ENCODE data around the gene NPAS2. TPM values are rescaled to one million over a fixed set of nuclear protein-coding genes. Genes with fewer than 3 reads are reported as not detected.

The NPAS2 gene
- total and polyA plus RNA-seq, 2 of the 8 experiments (the other 6 are each of a cell fraction or from before 2014, with no cell fraction given): 1.8 to 1.9 TPM

DNA sequence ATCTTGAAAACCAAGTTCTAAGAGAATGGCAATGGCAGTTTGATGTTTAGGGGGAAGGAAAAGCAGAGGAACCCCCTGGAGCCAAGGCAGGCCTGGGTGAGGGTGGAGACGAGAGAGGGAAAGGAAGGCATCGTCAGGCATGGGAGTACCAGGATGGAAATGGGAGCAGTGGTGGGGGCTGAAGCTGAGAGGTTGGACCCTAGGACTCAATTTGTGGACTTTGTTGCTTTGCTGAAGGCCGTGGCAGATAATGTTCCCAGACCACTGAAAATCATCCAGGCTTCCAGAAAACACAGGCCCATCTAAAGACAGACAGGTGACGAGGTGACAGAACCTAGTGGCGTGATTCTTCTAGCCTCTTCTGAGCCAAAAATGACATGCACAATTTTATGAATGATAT is 4.9 kb downstream of the NPAS2 start:
- no peak overlapping the region for H2BK120ac ChIP-seq (replicated peaks; ENCODE audit: low read depth, low read length)
- H3K23me2 ChIP-seq (ENCODE audit: low read depth, low read length): peaks cover 7% of the 10 kb centered on the region; the same call in 1 of the 2 replicates
- H3K4me2 ChIP-seq (ENCODE audit: insufficient read depth in 1 of 2, low read depth in 2 of 2, low read length in 2 of 2): no peak overlapping the region
- no peak overlapping the region for H4K8ac ChIP-seq (ENCODE audit: extremely low read depth, insufficient read depth, low read length)
- H3K56ac ChIP-seq (replicated peaks; ENCODE audit: insufficient read length, low read depth, low read length): no peak overlapping the region
- DNase-seq (ENCODE audit: low read depth in 1 of 2, low spot score in 2 of 2): no peak
- H3K27ac ChIP-seq (ENCODE audit: low read depth, low read length): no peak overlapping the region
- H3K27me3 ChIP-seq (replicated peaks in 1 of 4; ENCODE audit: control insufficient read depth in 3 of 4, extremely low read depth in 1 of 4, insufficient read depth in 3 of 4, low read length in 3 of 4): peaks cover 8 to 31% (median 21%) of the 10 kb centered on the region in 4 experiments
- no peaks in the 10 kb centered on the region for H3K79me2 ChIP-seq (ENCODE audit: control insufficient read depth in 1 of 2, insufficient read depth in 2 of 2, low read length in 2 of 2)
- H3K9me3 ChIP-seq (ENCODE audit: insufficient read depth in 2 of 2, low read depth in 1 of 2, low read length in 1 of 2): no peaks in the 10 kb centered on the region
- H3K14ac ChIP-seq (ENCODE audit: insufficient read length): no peak overlapping the region
- H4K5ac ChIP-seq (ENCODE audit: insufficient read length, low read depth, low read length): no peak overlapping the region
- H3K18ac ChIP-seq (ENCODE audit: extremely low read depth, low read length): no peak overlapping the region
- H2BK12ac ChIP-seq (ENCODE audit: low read depth, low read length): no peak overlapping the region
- H3K79me1 ChIP-seq (ENCODE audit: low read depth, low read length): no peaks in the 10 kb centered on the region
- H3K4me3 ChIP-seq (ENCODE audit: extremely low read depth in 1 of 4, insufficient read depth in 2 of 4, low read depth in 3 of 4, low read length in 4 of 4): no peak overlapping the region
- no peak overlapping the region for H2AFZ ChIP-seq (ENCODE audit: low read length)
- TF ChIP-seq ASH2L (IDR thresholded peaks at IDR 0.05; ENCODE audit: low read length): no peak
- no peak for TF ChIP-seq SUZ12 (IDR thresholded peaks at IDR 0.05; ENCODE audit: low read length)
- TF ChIP-seq CEBPB (IDR thresholded peaks at IDR 0.05; ENCODE audit: low read depth, low read length): no peak
- no peak for TF ChIP-seq SP1 (IDR thresholded peaks at IDR 0.05; ENCODE audit: low read depth, low read length)
- no peak overlapping the region for H3K23ac ChIP-seq (ENCODE audit: insufficient read length)
- no peaks in the 10 kb centered on the region for H4K20me1 ChIP-seq (replicated peaks in 1 of 2; ENCODE audit: control insufficient read depth in 1 of 2, insufficient read depth in 2 of 2, low read length in 2 of 2)
- H3K9ac ChIP-seq (replicated peaks in 1 of 4; ENCODE audit: extremely low read depth in 1 of 4, low read depth in 3 of 4, low read length in 3 of 4): no peak overlapping the region
- H2BK15ac ChIP-seq (ENCODE audit: low read length): no peak overlapping the region
- ChIA-PET CTCF (ENCODE audit: partially characterized antibody) (interaction anchor here (1.0 to 1.2 kb wide), 2 partner anchors 191 to 215 kb away, joined by 3 read pairs; no protein-coding TSS in a partner anchor), POLR2A (ENCODE audit: partially characterized antibody) (no interaction called here)
- H2BK5ac ChIP-seq (ENCODE audit: low read depth, low read length): no peak overlapping the region
- no peak overlapping the region for H3K4ac ChIP-seq (replicated peaks; ENCODE audit: insufficient read length, low read depth, low read length)
- 85% methylated on average over 5 of the region's 5 CpGs; no CpG with 5 or more reads in 1 of the 2 experiments for WGBS, 2 experiments (ENCODE audit: extremely low coverage in 1 of 2, insufficient coverage in 1 of 2, insufficient read length in 1 of 2, insufficient replicate concordance in 2 of 2, low coverage in 1 of 2, low lambda C conversion rate in 2 of 2, missing lambda C conversion rate in 1 of 2)
- H3K4me1 ChIP-seq (replicated peaks in 1 of 4; ENCODE audit: control insufficient read depth in 3 of 4, insufficient read depth in 4 of 4, low read length in 3 of 4): peaks cover 0 to 12% (median 4%) of the 10 kb centered on the region in 4 experiments; a peak in 4 of 7 replicates
- H2BK20ac ChIP-seq (ENCODE audit: low read length): no peak overlapping the region
- H4K91ac ChIP-seq (replicated peaks; ENCODE audit: insufficient read length, low read length): no peak overlapping the region
- H2AK5ac ChIP-seq (ENCODE audit: low read depth, low read length): no peak overlapping the region
- FAIRE-seq: no peak
- H3K36me3 ChIP-seq (ENCODE audit: control insufficient read depth in 2 of 4, insufficient read depth in 4 of 4, low read length in 3 of 4): no peaks in the 10 kb centered on the region

All from H1 (cell line).